CD4-positive, alpha-beta T cell treated with Interferon alpha-2 for 1 hour (primary cell): ENCODE measurements around the gene PEPD.

Source experiments
- DNase-seq, 2 donors: peaks; one replicate each; pipeline ENCODE4 v3.0.0-alpha.2; 2020 to 2022

Gene PEPD

DNA sequence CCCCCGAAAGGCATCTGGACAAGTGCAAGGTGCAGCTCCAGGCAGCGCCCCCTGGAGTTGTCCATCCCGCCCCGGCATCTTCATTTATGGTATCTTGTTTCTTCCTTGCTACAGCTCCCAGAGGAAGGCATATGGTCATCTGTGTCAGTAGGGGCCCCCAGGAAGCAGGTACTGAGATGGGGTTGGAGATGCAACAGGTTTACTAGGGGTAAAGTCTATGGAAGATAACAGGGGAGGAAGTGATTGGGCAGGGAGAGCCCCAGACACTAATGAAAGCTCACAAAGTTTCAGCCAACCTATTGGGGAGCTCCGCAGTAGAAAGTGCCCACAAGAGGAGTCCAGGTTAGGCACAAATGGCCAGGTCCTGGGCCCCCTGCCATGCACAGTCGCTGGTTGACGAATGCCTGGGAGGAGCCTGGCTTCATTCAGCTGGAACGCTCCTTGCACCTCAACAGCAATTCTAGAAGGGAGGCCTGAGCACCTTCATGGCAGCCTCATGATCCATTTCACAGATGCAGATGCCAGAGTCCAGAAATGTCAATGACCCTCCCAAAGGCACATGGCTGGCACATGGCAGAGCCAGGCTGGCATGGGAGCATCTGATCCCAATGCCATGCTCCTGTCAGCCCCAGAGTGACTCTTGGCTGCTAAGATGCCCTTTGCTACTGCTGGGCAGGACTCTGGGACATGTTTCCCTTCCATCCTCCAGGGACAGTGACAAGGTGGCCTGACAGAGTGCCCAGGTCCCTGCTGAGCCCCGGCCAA lies 23.8 kb upstream of the PEPD start:
- no peak for DNase-seq

DNA sequence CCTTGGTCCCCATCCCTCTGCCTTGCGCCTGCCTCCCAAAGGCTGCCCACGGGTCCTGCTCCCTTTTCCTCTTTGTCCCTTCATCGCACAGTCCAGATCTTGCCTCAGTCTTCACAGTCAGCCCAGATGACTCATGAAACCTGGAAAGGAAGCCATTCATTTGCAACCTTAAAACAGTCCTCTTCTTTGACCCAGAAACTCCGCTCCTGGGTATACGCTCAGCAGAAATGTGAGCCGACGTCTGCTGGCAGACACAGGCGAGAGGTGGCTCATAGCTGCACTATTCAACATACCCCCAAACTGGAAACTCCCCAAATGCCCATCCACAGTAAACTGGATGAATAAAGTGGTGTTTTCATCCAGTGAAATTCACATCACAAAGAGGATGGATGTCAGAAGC lies 13.6 kb upstream of the PEPD start:
- DNase-seq: no peak

GRCh38 chr19:33532859-33533460 lies 11.4 kb upstream of the PEPD start:
- no peak for DNase-seq

- DNase-seq: no peak
Measured at GRCh38 chr19:33530842-33531241, 9.3 kb upstream of the PEPD start.

DNA sequence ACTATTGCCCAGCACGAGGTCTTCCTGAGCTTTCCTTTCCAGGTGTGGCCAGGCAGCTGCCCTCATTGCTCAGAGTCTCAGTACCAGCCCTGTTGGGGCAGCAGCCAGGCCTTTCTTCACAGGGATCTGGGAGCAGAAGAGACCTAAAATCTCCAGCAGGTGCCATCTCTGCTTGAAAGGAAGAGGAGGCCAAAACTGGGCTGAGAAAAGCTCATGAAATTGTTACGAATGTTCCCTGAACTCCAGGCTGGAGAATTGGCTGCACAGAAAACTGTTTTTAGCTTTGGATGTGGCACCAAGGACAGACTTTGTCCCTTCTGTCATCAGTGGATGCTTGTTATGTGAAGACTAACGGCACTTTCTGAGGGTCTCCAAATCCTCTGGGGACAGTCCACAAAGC lies 8.7 kb upstream of the PEPD start:
- DNase-seq: no peak

DNA sequence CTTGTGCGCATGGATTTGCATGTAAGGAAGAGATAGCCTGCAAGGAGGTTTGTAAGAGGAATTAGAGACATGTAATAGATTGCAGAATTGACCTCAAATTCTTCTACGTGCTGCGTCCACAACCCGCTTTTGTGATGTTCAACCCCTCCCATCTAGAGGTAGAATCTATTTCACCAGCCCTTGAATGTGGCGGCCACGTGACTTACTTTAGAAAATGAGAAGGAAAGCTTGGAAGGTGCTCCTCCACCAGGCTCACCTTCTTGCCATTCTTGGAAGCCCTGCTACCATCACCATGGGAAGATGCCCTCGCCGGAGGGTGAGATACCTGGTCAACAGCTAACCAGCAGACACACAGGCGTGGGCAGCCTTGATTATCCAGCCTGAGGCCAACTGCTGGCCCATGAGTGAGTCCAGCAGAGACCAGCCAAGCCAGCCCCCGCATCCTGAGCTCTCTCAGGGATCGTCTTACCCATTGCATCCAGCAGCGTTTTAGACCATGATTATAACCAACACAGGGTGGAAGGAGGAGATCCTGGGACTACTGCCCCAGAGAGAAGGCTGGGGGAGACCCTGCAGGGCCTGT lies 7.6 kb upstream of the PEPD start:
- no peak for DNase-seq

GRCh38 chr19:33528404-33528803 lies 6.8 kb upstream of the PEPD start:
- no peak for DNase-seq

- no peak for DNase-seq
Measured at GRCh38 chr19:33527125-33527524, 5.5 kb upstream of the PEPD start.

- no peak for DNase-seq
Measured at GRCh38 chr19:33524024-33524664, 2.6 kb upstream of the PEPD start.

GRCh38 chr19:33523167-33523566 lies 1.6 kb upstream of the PEPD start:
- no peak for DNase-seq

- no peak for DNase-seq
Measured at GRCh38 chr19:33522371-33522662, 726 bp upstream of the PEPD start.

DNA sequence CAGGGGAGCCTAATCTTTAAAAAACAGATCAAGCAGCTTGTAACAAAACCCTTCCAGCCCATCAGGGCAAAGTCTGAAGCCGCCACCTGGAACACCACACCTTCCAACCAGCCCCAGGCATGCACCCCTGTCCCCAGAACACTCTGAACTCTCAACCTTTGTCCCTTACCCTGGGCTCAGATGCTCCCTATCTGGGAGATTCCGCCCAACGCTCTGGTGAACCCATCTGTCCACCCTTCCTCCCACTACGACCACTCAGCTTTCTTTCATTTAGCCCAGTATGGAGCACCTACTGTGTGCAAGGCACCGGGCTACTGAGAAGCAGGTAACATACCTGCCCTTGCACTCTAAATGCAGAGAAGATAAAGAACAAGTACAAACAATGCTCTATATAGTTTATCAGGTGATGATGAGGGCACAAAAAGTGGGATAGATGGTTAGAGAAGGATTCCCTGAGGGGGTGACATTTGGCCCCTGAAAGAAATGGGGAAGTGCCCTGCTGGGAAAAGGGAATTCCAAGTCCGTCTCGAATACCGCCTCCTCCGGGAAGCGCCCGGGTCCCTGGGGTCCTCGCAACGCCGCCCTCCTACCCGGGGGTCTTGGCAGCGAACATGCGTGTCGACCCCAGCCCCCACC lies 629 bp downstream of the PEPD start:
- no peak for DNase-seq

DNA sequence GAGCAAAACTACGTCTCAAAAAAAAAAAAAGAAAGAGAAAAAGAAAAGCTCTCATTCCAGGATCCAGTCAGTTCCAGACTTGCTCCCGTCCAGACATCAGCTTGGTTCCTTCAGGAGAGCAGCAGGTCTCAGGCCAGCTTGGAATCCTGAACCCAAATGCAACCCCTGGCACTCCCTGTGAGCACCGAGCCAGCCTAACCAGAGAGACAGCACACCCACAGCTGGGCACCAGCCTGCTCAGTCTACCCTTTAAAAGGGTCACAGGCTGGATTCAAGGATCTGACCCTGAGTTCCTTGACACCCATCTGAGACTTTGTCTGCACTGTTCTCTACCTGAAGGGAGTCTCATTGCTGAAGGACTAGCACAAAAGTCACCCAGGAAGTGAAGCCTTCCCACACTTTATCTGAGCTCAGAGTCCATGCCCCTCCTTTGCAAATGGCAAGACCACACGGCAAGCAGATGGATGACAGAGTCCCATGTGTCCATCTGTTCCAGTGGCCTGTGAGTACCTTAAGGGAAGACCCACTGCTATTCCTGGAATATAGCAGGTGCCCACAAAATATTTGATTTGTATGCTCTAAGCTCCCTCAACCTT lies 1.4 kb downstream of the PEPD start:
- DNase-seq: no peak

DNA sequence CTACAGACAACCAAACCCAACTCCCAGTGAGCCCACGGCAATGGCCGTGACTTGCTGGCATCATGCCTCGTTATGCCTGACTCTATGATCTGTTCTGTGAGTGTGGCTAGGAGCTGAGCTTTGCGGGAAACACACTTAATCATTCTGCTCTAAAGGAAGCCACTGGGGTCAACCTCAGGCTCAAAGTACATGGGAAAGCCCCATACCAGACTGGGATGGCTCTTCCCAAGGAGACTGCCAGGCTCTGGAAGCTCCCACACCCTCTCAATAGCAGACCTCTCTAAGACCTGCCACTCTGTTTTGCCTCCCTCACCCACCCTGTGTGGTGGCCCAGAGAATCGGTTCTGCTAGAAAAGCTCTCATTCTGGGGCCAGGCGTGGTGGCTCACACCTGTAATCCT lies 2.2 kb downstream of the PEPD start:
- DNase-seq: no peak

- DNase-seq: no peak
Measured at GRCh38 chr19:33518541-33518940, 3.0 kb downstream of the PEPD start.

DNA sequence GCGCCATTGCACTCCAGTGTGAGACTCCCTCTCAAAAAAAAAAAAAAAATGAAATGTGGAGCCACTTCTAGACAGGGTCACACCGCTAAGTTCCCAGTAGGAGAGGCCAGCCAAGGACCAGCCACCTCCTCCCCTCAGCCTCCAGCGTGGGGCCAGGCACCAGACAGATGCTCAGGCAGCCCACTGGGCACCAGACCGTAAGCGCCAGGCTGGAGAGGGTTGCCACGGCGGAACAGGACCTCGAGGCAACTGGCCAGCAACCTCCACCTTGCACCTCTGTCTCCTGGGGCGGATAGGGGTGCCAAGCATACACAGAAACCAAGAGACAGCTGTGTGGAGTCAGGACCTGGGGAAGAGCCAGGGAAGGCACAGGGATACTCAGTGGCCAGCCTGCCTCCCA lies 3.7 kb downstream of the PEPD start:
- no peak for DNase-seq

DNA sequence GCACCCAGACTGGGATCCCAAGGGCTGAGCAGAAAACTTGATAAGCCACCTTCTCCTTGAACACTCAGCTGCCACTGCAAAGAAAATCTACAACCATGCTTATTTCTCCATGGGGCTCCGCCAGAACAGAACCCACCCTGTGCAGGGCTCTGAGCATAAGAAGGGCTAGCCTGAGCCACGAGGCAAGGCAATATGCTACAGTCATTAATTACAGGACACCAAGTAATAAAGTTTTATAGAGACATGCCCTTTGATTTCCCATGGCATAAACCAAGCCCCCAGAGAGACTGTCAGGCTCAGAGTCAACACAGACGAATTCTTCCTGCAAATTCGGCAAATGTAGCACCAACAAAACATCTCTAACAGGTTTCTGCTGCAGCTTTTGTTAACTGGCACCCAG lies 5.7 kb downstream of the PEPD start:
- DNase-seq: no peak

GRCh38 chr19:33514885-33515551 lies 6.6 kb downstream of the PEPD start:
- peak in 1 of 2 donors; percentile 8 for DNase-seq

DNA sequence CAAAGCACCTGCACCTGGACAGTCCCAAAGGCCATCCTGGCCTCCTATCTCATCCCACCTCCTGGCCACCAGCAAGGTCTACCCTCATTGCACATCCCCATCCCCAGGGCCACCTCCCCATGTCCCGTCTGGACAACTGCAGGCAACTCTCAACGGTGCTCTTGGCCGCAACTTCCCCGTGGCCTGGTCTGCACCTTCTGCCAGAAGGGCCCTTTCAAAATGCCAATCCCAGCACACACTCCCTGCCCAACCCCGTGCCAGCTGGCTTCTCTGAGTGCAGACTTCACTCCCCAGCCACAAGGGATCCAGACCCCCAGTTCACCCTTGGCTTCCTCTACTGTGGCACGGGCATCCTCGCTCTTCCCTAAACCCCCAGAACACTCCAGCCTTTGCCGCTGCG lies 8.2 kb downstream of the PEPD start:
- DNase-seq: no peak

- DNase-seq: no peak
Measured at GRCh38 chr19:33512580-33513137, 8.9 kb downstream of the PEPD start.

DNA sequence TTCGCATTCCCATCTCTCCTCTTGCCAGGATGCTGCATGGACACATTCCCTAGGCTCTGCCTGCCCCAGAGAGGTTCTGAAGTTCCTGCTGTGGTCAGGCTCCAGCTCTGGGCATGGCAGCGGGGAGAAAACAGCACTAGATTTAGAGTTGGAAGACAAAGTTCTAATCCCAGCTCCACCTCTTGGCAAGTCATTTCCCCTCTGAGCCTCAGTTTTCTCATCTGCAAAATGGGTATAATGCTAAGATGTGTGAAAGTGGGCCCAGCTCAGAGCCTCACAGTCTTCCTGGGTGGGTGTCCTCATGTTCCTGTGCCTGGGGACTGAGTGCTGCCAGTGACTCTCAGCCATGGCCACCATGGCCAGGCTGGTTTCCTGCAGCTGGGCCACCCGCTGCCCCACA lies 9.6 kb downstream of the PEPD start:
- DNase-seq: no peak

- DNase-seq: no peak
Measured at GRCh38 chr19:33511346-33511745, 10.2 kb downstream of the PEPD start.
